Measurements from ENCODE around the gene DUXA.
"Not testable (repeated sequence)": the region's sequence is repeated elsewhere in the genome, so short reads cannot be mapped to it uniquely, and the experiment has no call there.

DUXA gene

DNA sequence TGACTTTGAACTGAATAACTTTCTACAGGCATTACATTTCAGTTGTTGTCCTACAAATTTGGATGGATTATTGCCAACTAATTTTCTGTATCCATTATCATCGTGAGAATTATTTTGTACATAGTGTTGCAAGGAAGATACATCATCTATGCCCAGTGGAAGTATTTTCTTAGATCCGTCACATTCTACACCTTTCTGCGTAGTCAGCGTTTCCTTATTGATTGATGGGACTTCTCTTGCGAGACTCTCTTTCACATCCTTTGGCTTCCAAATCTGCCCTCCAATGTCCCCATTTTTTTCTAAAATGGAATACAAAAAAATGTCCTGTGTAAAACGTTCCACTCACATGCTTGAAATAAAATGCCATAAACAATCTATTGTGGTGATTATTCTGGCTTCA lies 31.5 kb downstream of the DUXA start:
- no peak for DNase-seq (ENCODE audit: low spot score)
- TF ChIP-seq, protein P1, sequence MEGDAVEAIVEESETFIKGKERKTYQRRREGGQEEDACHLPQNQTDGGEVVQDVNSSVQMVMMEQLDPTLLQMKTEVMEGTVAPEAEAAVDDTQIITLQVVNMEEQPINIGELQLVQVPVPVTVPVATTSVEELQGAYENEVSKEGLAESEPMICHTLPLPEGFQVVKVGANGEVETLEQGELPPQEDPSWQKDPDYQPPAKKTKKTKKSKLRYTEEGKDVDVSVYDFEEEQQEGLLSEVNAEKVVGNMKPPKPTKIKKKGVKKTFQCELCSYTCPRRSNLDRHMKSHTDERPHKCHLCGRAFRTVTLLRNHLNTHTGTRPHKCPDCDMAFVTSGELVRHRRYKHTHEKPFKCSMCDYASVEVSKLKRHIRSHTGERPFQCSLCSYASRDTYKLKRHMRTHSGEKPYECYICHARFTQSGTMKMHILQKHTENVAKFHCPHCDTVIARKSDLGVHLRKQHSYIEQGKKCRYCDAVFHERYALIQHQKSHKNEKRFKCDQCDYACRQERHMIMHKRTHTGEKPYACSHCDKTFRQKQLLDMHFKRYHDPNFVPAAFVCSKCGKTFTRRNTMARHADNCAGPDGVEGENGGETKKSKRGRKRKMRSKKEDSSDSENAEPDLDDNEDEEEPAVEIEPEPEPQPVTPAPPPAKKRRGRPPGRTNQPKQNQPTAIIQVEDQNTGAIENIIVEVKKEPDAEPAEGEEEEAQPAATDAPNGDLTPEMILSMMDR (IDR thresholded peaks at IDR 0.05; ENCODE audit: poor library complexity, severe bottlenecking) = no peak
- no peaks in the 10 kb centered on the region for H3K27me3 ChIP-seq (ENCODE audit: insufficient read depth, poor library complexity, severe bottlenecking)
- H3K4me3 ChIP-seq (ENCODE audit: severe bottlenecking) = no peak overlapping the region
- H3K9me3 ChIP-seq (ENCODE audit: severe bottlenecking) = no peaks in the 10 kb centered on the region
- H3K27ac ChIP-seq (ENCODE audit: poor library complexity, severe bottlenecking) = no peak overlapping the region
- H3K36me3 ChIP-seq (ENCODE audit: low read depth) = no peaks in the 10 kb centered on the region
- no peaks in the 10 kb centered on the region for H3K4me1 ChIP-seq (ENCODE audit: insufficient read depth, poor library complexity, severe bottlenecking)
- ATAC-seq (ENCODE audit: low read depth) = no peak

DNA sequence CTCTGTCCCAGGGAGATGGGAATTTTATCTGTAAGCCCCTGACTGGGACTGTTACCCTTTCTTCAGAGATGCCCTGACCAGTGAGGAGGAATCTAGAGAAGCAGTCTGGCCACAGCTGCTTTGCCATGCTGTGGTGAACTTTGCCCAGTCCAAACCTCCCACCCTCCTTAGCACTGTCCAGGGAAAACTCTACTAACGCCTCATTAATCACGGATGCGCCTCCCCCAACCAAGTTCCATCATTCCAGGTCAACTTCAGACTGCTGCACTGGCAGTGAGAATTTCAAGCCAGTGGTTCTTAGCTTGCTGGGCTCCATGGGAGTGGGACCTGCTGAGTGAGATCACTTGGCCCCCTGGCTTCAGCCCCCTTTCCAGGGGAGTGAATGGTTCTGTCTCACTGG lies 39.9 kb downstream of the DUXA start:
- not testable (repeated sequence) for H3K36me3 ChIP-seq (ENCODE audit: low read depth); H3K9me3 ChIP-seq (ENCODE audit: severe bottlenecking); H3K4me3 ChIP-seq (ENCODE audit: severe bottlenecking); DNase-seq (ENCODE audit: low spot score); H3K27ac ChIP-seq (ENCODE audit: poor library complexity, severe bottlenecking); ATAC-seq (ENCODE audit: low read depth); H3K4me1 ChIP-seq (ENCODE audit: insufficient read depth, poor library complexity, severe bottlenecking); H3K27me3 ChIP-seq (ENCODE audit: insufficient read depth, poor library complexity, severe bottlenecking)

DNA sequence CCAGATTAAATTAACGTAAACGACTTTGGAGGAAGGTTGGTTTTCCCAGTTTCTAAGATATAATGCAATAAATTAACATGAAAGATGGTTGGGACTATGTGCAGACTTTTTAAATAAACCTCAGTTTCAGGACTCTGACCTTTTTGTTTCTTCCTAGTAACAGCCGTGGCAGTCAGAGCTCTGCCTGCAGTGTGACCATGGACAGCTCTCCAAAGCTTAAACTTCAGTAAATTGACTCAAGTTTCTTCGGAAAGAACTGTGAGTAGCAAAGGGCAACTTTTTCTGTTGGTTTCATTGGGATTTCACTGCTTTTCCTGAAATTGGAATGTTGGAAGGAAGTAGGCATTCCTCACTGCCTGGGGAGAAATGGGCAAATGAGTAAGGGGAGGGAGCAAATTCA lies 43.4 kb downstream of the DUXA start:
- TF ChIP-seq, protein P1 (IDR thresholded peaks at IDR 0.05; ENCODE audit: poor library complexity, severe bottlenecking) = no peak
- Histone ChIP-seq H3K27ac (ENCODE audit: poor library complexity, severe bottlenecking) (no peak overlapping the region), H3K27me3 (ENCODE audit: insufficient read depth, poor library complexity, severe bottlenecking) (no peaks in the 10 kb centered on the region), H3K4me1 (ENCODE audit: insufficient read depth, poor library complexity, severe bottlenecking) (no peaks in the 10 kb centered on the region), H3K4me3 (ENCODE audit: severe bottlenecking) (no peak overlapping the region), H3K36me3 (ENCODE audit: low read depth) (no peaks in the 10 kb centered on the region), H3K9me3 (ENCODE audit: severe bottlenecking) (no peaks in the 10 kb centered on the region)
- DNase-seq (ENCODE audit: low spot score) = no peak
- ATAC-seq (ENCODE audit: low read depth) = no peak

DNA sequence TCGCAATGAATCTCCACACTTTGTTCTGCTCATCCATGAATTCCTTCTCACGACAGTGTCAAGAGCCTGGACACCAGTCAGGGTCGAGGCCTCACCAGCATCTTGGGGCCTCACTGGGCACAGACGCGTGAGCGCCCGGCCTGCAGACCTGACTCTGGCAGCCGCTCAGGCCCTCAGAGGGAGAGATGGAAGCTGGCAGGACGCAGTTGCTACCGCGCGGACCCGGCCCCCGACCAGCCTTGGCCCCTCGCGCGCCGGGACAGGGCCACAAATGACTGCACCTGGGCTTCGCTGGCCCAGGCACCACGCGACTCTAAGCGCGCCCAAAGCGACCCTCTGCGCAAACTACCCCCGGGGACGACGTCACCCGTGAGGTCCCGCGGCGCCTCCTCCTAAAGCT lies 48.4 kb downstream of the DUXA start:
- no peak for ATAC-seq (ENCODE audit: low read depth)
- no peaks in the 10 kb centered on the region for H3K27me3 ChIP-seq (ENCODE audit: insufficient read depth, poor library complexity, severe bottlenecking)
- DNase-seq (ENCODE audit: low spot score) = no peak
- H3K36me3 ChIP-seq (ENCODE audit: low read depth) = no peaks in the 10 kb centered on the region
- no peak overlapping the region for H3K4me3 ChIP-seq (ENCODE audit: severe bottlenecking)
- no peak overlapping the region for H3K27ac ChIP-seq (ENCODE audit: poor library complexity, severe bottlenecking)
- H3K4me1 ChIP-seq (ENCODE audit: insufficient read depth, poor library complexity, severe bottlenecking) = no peaks in the 10 kb centered on the region
- TF ChIP-seq, protein P1 (IDR thresholded peaks at IDR 0.05; ENCODE audit: poor library complexity, severe bottlenecking) = no peak
- peaks cover 5% of the 10 kb centered on the region for H3K9me3 ChIP-seq (ENCODE audit: severe bottlenecking)

DNA sequence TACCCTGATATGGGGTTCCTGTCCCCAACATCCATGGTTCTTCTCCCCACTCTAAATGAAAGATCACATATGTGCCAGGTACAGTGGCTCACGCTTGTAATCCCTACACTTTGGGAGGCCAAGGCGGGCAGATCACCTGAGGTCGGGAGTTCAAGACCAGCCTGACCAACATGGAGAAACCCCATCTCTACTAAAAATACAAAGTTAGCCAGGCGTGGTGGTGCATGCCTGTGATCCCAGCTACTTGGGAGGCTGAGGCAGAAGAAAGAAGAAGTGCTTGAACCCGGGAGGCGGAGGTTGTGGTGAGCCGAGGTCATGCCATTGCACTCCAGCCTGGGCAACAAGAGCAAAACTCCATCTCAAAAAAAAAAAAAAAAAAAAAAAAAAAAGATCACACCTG lies 53.8 kb downstream of the DUXA start:
- ATAC-seq (ENCODE audit: low read depth); H3K4me1 ChIP-seq (ENCODE audit: insufficient read depth, poor library complexity, severe bottlenecking); DNase-seq (ENCODE audit: low spot score); H3K36me3 ChIP-seq (ENCODE audit: low read depth); H3K27me3 ChIP-seq (ENCODE audit: insufficient read depth, poor library complexity, severe bottlenecking); H3K27ac ChIP-seq (ENCODE audit: poor library complexity, severe bottlenecking); H3K4me3 ChIP-seq (ENCODE audit: severe bottlenecking): not testable (repeated sequence)
- peaks cover 15% of the 10 kb centered on the region for H3K9me3 ChIP-seq (ENCODE audit: severe bottlenecking)

DNA sequence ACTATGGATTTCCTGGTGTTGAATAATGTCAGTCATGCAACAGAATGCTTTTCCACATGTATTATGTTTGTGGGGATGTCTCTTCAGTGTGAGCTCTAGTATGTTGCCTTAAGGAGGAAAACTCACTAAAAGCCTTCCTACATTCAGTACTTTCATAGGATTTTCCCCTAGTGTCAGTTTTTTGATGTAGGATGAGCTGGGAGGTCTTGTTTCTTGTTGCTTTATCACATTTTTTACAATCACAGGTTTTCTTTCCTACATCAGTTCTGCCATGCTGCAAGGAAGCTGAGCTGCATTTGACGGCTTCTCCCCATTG lies 56.0 kb downstream of the DUXA start:
- H3K9me3 ChIP-seq (ENCODE audit: severe bottlenecking) = peaks cover 17% of the 10 kb centered on the region
- H3K36me3 ChIP-seq (ENCODE audit: low read depth) = no peaks in the 10 kb centered on the region
- DNase-seq (ENCODE audit: low spot score) (no peak), ATAC-seq (ENCODE audit: low read depth) (no peak)
- H3K4me1 ChIP-seq (ENCODE audit: insufficient read depth, poor library complexity, severe bottlenecking) = no peaks in the 10 kb centered on the region
- H3K4me3 ChIP-seq (ENCODE audit: severe bottlenecking) = no peak overlapping the region
- no peak overlapping the region for H3K27ac ChIP-seq (ENCODE audit: poor library complexity, severe bottlenecking)
- TF ChIP-seq, protein P1 (IDR thresholded peaks at IDR 0.05; ENCODE audit: poor library complexity, severe bottlenecking) = no peak
- no peaks in the 10 kb centered on the region for H3K27me3 ChIP-seq (ENCODE audit: insufficient read depth, poor library complexity, severe bottlenecking)

All from RWPE2 (cell line).